Common myeloid progenitor, CD34-positive (primary cell): ENCODE measurements around the gene BLZF1.

Experiments used
- CTCF ChIA-PET: fragments of 350-600 bp; sonication (Branson Sonifier 250); formaldehyde crosslinking; loops from one replicate; lab custom pipeline; 2021; ENCODE audit warnings: antibody characterized with exemption; lab: Charles Lee
- POLR2A ChIA-PET: fragments of 350-600 bp; sonication (Branson Sonifier 250); formaldehyde crosslinking; loops from one replicate; lab custom pipeline; 2021; ENCODE audit warnings: antibody characterized with exemption; lab: Charles Lee
- DNase-seq, 3 donors: peaks; one replicate each; pipeline versions ENCODE4 v3.0.0 to v3.0.0-alpha.2; 2013
- H3K27ac ChIP-seq, 2 experiments: 1 replicate in 1 of 2; 2 replicates in 1 of 2; pipeline ENCODE4 v1.7.0; 2013; ENCODE audit warnings: inconsistent platforms in 2 of 2, low read length in 2 of 2, mild to moderate bottlenecking in 2 of 2, low read depth in 1 of 2, moderate library complexity in 1 of 2; ENCODE audit not compliant: severe bottlenecking in 2 of 2, insufficient read depth in 1 of 2, poor library complexity in 1 of 2
- H3K27me3 ChIP-seq, 5 experiments: replicated peaks in 2 of 5; 1 replicate in 3 of 5; 2 replicates in 2 of 5; pipeline versions ENCODE4 v1.6.1 to v1.7.0; 2013; ENCODE audit warnings: low read length in 4 of 5, mild to moderate bottlenecking in 2 of 5, moderate library complexity in 2 of 5, inconsistent platforms in 1 of 5; ENCODE audit not compliant: insufficient read depth in 5 of 5, control insufficient read depth in 4 of 5
- H3K36me3 ChIP-seq, 4 experiments: 1 replicate in 2 of 4; 2 replicates in 2 of 4; pipeline versions ENCODE4 v1.6.1 to v1.7.0; 2013; ENCODE audit warnings: low read length in 3 of 4, control low read depth in 1 of 4, mild to moderate bottlenecking in 1 of 4; ENCODE audit not compliant: control insufficient read depth in 4 of 4, insufficient read depth in 4 of 4
- H3K4me1 ChIP-seq, 4 experiments: 1 replicate in 3 of 4; 2 replicates in 1 of 4; pipeline versions ENCODE4 v1.6.1 to v1.7.1; 2013; ENCODE audit warnings: low read length in 3 of 4, mild to moderate bottlenecking in 3 of 4, control low read depth in 1 of 4, inconsistent platforms in 1 of 4, moderate library complexity in 1 of 4; ENCODE audit not compliant: control insufficient read depth in 4 of 4, insufficient read depth in 4 of 4; ENCODE audit errors: control extremely low read depth in 1 of 4
- H3K4me3 ChIP-seq, 7 experiments: 1 replicate in 4 of 7; 2 replicates in 3 of 7; pipeline versions ENCODE4 v1.5.1 to v1.7.0; 2013; ENCODE audit warnings: mild to moderate bottlenecking in 7 of 7, low read length in 6 of 7, moderate library complexity in 6 of 7, inconsistent platforms in 2 of 7, low read depth in 2 of 7, control low read depth in 1 of 7; ENCODE audit not compliant: insufficient read depth in 4 of 7, control insufficient read depth in 1 of 7; ENCODE audit errors: extremely low read depth in 1 of 7
- H3K9me3 ChIP-seq, 5 experiments: 1 replicate in 4 of 5; 2 replicates in 1 of 5; pipeline versions ENCODE4 v1.6.1 to v1.7.1; 2013; ENCODE audit warnings: low read length in 4 of 5, mild to moderate bottlenecking in 2 of 5, inconsistent platforms in 1 of 5, low read depth in 1 of 5, moderate library complexity in 1 of 5; ENCODE audit not compliant: control insufficient read depth in 4 of 5, insufficient read depth in 2 of 5; ENCODE audit errors: control extremely low read depth in 1 of 5
- whole genome bisulfite sequencing: methylation state at CpG from one replicate; pipeline ENCODE4 v1.1.5; 2013; ENCODE audit not compliant: insufficient coverage; 5-methylcytosine and 5-hydroxymethylcytosine counted together

BLZF1 gene

DNA sequence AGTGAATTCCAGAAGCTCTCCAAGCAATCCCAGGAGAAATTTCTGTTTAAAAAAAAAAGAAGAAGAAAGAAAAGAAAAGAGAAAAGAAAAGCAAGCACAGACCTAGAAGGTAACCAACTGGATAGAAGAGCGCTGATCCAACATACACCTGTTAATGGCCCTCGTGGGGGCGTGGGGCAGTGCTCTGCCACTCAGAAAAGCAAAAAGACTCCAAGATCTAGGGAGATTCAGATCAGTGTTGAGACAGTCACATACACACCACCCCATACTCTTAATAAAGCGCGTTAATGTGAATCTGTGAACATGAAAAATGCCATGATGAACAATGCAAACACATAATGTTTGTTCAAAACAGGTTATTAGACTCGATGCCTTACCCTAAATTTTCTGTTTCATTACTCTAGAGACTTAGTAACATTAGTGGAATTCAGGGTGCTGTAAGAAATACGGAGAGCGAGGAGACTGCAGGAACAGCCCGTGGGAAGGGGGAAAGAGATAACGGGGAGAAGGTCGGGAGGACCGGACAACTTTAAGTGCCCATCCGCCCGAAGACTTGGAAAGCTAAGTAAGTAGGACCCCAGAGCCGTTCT lies 804 bp upstream of the BLZF1 start:
- CTCF ChIA-PET: interaction anchor here (1.9 to 2.3 kb wide), 2 partner anchors 19 to 764 kb away, joined by 6 to 7 read pairs; no protein-coding TSS in a partner anchor
- Histone ChIP-seq H3K27me3 (no peaks in the 10 kb centered on the region), H3K4me3 (peak overlapping the region; percentile 73 to 100 (median 98)), H3K27ac (peak overlapping the region; percentile 91 to 93), H3K36me3 (peaks cover 4 to 14% (median 8%) of the 10 kb centered on the region in 4 experiments), H3K9me3 (peaks cover 0 to 10% (median 0%) of the 10 kb centered on the region in 5 experiments), H3K4me1 (peaks cover 10 to 36% (median 25%) of the 10 kb centered on the region in 4 experiments)
- no peak for DNase-seq
- 7% methylated on average over 12 of the region's 15 CpGs for WGBS
- POLR2A ChIA-PET: interaction anchor here (0.9 kb wide), 1 partner anchor 16 kb away, joined by 3 read pairs; no protein-coding TSS in a partner anchor

DNA sequence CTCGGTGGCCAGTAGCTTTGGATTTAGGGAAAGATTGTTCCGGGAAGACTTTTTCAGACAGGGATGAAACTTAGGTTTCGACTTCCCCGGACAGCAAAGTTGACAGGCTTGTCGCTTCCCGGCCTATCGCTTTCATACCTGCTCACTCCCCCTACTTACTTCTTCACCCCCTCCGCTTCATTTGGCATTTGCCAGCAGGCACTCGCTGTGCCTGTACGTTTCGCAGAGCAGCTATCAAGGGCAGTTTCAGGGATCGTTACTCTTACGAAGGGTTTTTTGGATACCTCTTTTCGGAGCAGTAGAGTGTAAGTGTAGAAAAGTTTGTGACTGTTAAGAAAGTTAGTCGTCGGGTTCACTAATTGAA lies 393 bp downstream of the BLZF1 start:
- WGBS: 0% methylated on average over 12 of the region's 16 CpGs
- CTCF ChIA-PET: interaction anchor here (1.9 to 2.3 kb wide), 2 partner anchors 20 to 765 kb away, joined by 6 to 7 read pairs; no protein-coding TSS in a partner anchor
- peak; percentile 25 to 49 (median 48) for DNase-seq
- H3K4me3 ChIP-seq: peak overlapping the region; percentile 77 to 100 (median 98)
- peaks cover 10 to 36% (median 25%) of the 10 kb centered on the region in 4 experiments for H3K4me1 ChIP-seq
- H3K9me3 ChIP-seq: peaks cover 0 to 10% (median 0%) of the 10 kb centered on the region in 5 experiments
- no peaks in the 10 kb centered on the region for H3K27me3 ChIP-seq
- peak overlapping the region; percentile 91 to 93 for H3K27ac ChIP-seq
- H3K36me3 ChIP-seq: peaks cover 6 to 24% (median 16%) of the 10 kb centered on the region in 4 experiments
- POLR2A ChIA-PET: no interaction called here

DNA sequence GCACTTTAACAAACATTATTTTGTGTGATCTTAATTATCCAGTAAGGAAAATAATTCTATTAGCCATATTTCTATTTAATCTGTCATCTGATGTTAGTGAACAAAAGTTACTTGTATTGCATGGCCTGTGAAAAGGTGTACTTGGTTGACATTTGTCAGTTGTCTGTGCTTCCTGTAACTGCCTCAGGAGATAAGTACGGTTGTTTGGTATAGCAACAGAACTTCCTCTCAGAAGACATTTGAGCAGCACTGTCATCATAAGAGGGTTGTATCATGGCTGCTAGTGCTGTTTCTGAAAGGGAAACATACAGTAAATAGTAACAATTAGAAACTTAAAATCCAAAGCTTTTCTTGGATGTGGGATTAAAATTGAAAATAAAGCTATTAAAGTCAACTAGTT lies 3.4 kb downstream of the BLZF1 start:
- peak overlapping the region in 1 of 2 experiments; percentile 67 for H3K27ac ChIP-seq
- POLR2A ChIA-PET: no interaction called here

DNA sequence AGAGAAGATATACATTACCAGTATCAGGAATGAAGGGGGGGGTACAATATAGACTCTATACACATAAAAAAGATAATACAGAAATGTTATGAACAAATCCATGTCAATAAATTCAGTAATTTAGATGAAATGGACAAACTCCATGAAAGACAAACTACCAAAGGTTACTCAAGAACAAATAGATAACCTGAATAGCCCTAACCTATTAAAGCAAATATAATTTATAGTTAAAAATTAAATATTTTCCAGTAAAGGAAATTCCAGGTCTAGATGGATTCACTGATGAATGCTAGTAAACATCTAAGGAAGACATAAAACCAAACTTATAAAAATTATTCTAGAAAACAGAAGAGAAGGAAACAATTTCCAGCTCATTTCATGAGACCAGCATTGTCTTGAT lies 13.2 kb downstream of the BLZF1 start:
- peaks cover 30 to 68% (median 47%) of the 10 kb centered on the region in 4 experiments for H3K36me3 ChIP-seq
- no peak overlapping the region for H3K4me3 ChIP-seq
- H3K9me3 ChIP-seq: no peaks in the 10 kb centered on the region
- no peaks in the 10 kb centered on the region for H3K27me3 ChIP-seq
- ChIA-PET CTCF (no interaction called here), POLR2A (no interaction called here)
- H3K27ac ChIP-seq: no peak overlapping the region
- H3K4me1 ChIP-seq: no peaks in the 10 kb centered on the region
- no peak for DNase-seq

More for the DNA sequence above, 3.4 kb downstream of the BLZF1 start:
- Histone ChIP-seq H3K9me3 (no peaks in the 10 kb centered on the region), H3K4me3 (peak overlapping the region in 1 of 7 experiments; percentile 13), H3K4me1 (peaks cover 10 to 36% (median 24%) of the 10 kb centered on the region in 4 experiments), H3K36me3 (peaks cover 9 to 24% (median 17%) of the 10 kb centered on the region in 4 experiments), H3K27me3 (no peaks in the 10 kb centered on the region)
- DNase-seq: peak; percentile 40 to 89 (median 78)
- CTCF ChIA-PET: no interaction called here
- no CpG with 5 or more reads among the region's 1 CpG for WGBS

DNA sequence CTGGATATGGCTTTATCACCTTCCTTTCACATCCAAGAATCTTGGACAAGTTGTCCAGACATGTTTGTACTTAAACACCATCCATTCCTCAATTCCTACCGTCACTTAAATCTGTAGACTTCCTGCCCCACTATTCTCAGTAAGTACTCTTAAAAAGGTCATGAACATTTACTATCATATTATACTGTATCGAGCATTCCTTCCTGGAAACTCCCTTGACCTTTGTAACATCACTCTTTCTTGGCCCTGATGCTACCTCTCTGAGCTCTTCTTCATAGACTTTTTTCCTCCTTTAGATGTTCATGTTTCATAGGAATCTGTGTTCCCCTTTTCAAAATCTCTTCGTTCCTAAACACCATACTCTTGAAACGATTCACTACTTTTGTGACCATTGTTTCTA lies 15.5 kb downstream of the BLZF1 start:
- 100% methylated on average over 2 of the region's 4 CpGs for whole genome bisulfite sequencing
- CTCF ChIA-PET: no interaction called here

DNA sequence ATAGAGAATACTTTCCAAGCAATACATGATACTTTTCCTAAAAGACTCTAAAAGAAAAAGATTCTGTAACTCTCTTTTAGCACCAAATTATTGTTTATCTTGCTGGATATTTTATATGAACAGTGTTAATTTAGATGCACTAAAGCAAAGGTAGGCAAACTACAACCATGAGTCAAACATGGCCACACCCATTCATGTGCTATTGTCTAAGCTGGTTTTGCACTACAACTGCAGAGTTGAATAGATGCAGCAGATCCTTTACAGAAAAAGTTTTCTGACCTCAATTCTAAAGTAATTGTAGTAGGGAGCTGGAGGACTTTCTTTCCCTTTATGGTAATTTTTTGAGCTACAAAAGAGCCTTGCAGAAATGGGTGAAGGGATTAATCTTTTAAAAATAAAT lies 19.4 kb downstream of the BLZF1 start:
- CTCF ChIA-PET: interaction anchor here (1.1 kb wide), 1 partner anchor 13 kb away, joined by 3 read pairs; no protein-coding TSS in a partner anchor

More for the DNA sequence above, 15.5 kb downstream of the BLZF1 start:
- H3K27me3 ChIP-seq: no peaks in the 10 kb centered on the region
- H3K4me1 ChIP-seq: no peaks in the 10 kb centered on the region
- peaks cover 20 to 63% (median 38%) of the 10 kb centered on the region in 4 experiments for H3K36me3 ChIP-seq
- no peak overlapping the region for H3K27ac ChIP-seq
- H3K4me3 ChIP-seq: no peak overlapping the region
- no peak for DNase-seq
- H3K9me3 ChIP-seq: no peaks in the 10 kb centered on the region
- POLR2A ChIA-PET: interaction anchor here (0.6 kb wide), 1 partner anchor 11 kb away, joined by 4 read pairs; no protein-coding TSS in a partner anchor

DNA sequence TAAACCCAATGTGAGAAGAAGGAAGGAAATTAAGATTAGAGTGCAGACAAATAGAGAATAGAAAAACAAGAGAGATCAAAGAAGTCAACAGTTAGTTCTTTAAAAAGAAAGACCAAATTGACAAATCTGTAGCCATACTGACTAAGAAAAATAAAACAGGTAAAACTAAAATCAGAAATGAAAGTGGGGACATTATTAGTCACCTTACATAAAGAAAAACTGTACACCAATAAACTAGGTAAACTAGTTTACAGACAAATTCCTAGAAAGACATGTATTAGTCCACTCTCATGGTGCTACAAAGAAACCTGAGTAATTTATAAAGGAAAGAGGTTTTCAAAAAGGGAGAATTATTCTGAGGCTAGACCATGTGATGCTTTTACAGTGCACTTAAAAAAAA lies 22.3 kb downstream of the BLZF1 start:
- Histone ChIP-seq H3K27me3 (no peaks in the 10 kb centered on the region), H3K27ac (no peak overlapping the region), H3K4me3 (no peak overlapping the region), H3K36me3 (peaks cover 16 to 73% (median 24%) of the 10 kb centered on the region in 4 experiments), H3K9me3 (no peaks in the 10 kb centered on the region), H3K4me1 (no peaks in the 10 kb centered on the region)
- ChIA-PET CTCF (no interaction called here), POLR2A (no interaction called here)
- no peak for DNase-seq

More for the DNA sequence above, 19.4 kb downstream of the BLZF1 start:
- no peak overlapping the region for H3K27ac ChIP-seq
- no peak for DNase-seq
- H3K36me3 ChIP-seq: peaks cover 15 to 76% (median 35%) of the 10 kb centered on the region in 4 experiments
- H3K4me1 ChIP-seq: no peaks in the 10 kb centered on the region
- no peaks in the 10 kb centered on the region for H3K9me3 ChIP-seq
- no peak overlapping the region for H3K4me3 ChIP-seq
- POLR2A ChIA-PET: interaction anchor here (0.5 kb wide), 1 partner anchor 142 kb away, joined by 5 read pairs; no protein-coding TSS in a partner anchor
- no peaks in the 10 kb centered on the region for H3K27me3 ChIP-seq
